Testis (tissue), 2 donors: ENCODE data around the gene C6orf132.

Source experiments
- CTCF ChIP-seq, 3 experiments: fragments of 450-650 bp in 2 of 3; fragments of 200-600 bp in 1 of 3; sonication (generic) in 1 of 3; IDR thresholded peaks; one replicate each; pipeline ENCODE4 v1.5.1; 2016 to 2019; ENCODE audit warnings: antibody characterized with exemption in 3 of 3, mild to moderate bottlenecking in 2 of 3, moderate library complexity in 1 of 3
- POLR2A ChIP-seq: fragments of 450-650 bp; IDR thresholded peaks from one replicate; pipeline ENCODE4 v1.6.1; 2017; ENCODE audit warnings: antibody characterized with exemption, mild to moderate bottlenecking, moderate library complexity

GRCh38 chr6:42120895-42121865, 21.2 kb downstream of the C6orf132 start:
- TF ChIP-seq CTCF (IDR thresholded peaks at IDR 0.05) (no peak), POLR2A (no peak)
